Activated CD4-positive, alpha-beta T cell treated with anti-CD3 and anti-CD28 coated beads for 4 hours (primary cell): ENCODE data around the gene SPSB3.

Source experiments
- DNase-seq, 2 donors: peaks; one replicate each; pipeline ENCODE4 v3.0.0-alpha.2; 2020

The SPSB3 gene

GRCh38 chr16:1788095-1788707 lies 5.8 kb upstream of the SPSB3 start:
- no peak for DNase-seq

GRCh38 chr16:1787322-1788094 lies 5.1 kb upstream of the SPSB3 start:
- peak in 1 of 2 donors; percentile 0 for DNase-seq

- no peak for DNase-seq
These were observed 4.6 kb upstream of the SPSB3 start for GRCh38 chr16:1787056-1787321.

GRCh38 chr16:1786242-1787055 lies 4.1 kb upstream of the SPSB3 start:
- no peak for DNase-seq

- DNase-seq = no peak
These were observed 3.4 kb upstream of the SPSB3 start for GRCh38 chr16:1785846-1786170.

GRCh38 chr16:1784977-1785845 lies 2.8 kb upstream of the SPSB3 start:
- peak in 1 of 2 donors; percentile 1 for DNase-seq

GRCh38 chr16:1781758-1782407 lies 488 bp downstream of the SPSB3 start:
- DNase-seq = no peak

- DNase-seq = no peak
These were observed 1.1 kb downstream of the SPSB3 start for GRCh38 chr16:1781254-1781653.

- DNase-seq = no peak
These were observed 1.7 kb downstream of the SPSB3 start for GRCh38 chr16:1780677-1781072.

GRCh38 chr16:1779741-1780676 lies 2.4 kb downstream of the SPSB3 start:
- no peak for DNase-seq

- no peak for DNase-seq
These were observed 3.1 kb downstream of the SPSB3 start for GRCh38 chr16:1779234-1779701.

- DNase-seq = no peak
These were observed 3.9 kb downstream of the SPSB3 start for GRCh38 chr16:1778200-1779179.

- DNase-seq = no peak
These were observed 4.8 kb downstream of the SPSB3 start for GRCh38 chr16:1777375-1778199.

- no peak for DNase-seq
These were observed 5.4 kb downstream of the SPSB3 start for GRCh38 chr16:1776991-1777374.

- DNase-seq = no peak
These were observed 5.8 kb downstream of the SPSB3 start for GRCh38 chr16:1776672-1776955.

GRCh38 chr16:1775846-1776671 lies 6.3 kb downstream of the SPSB3 start:
- DNase-seq = no peak

GRCh38 chr16:1775006-1775845 lies 7.1 kb downstream of the SPSB3 start:
- no peak for DNase-seq

GRCh38 chr16:1774448-1774780 lies 8.0 kb downstream of the SPSB3 start:
- DNase-seq = no peak
